Measurements from ENCODE around the gene NLRP11. TPM values are rescaled to one million over a fixed set of nuclear protein-coding genes. Genes with fewer than 3 reads are reported as not detected.

Gene NLRP11
- total RNA-seq: not detected

GRCh38 chr19:55831846-55832245 is at the start of gene NLRP11:
NLRP11 (minus strand) TSS chr19:55831999; CDS start chr19:55818174, 13,825 bp downstream.
- no peaks in the 10 kb centered on the region for H3K4me1 Mint-ChIP-seq
- DNase-seq: no peak
- H3K27me3 Mint-ChIP-seq: no peaks in the 10 kb centered on the region
- POLR2A ChIA-PET: no interaction called here
- H3K4me3 Mint-ChIP-seq: no peak within 1 kb of the TSS
- peaks cover 1% of the 10 kb centered on the region for H3K9me3 Mint-ChIP-seq
- no peaks in the 10 kb centered on the region for H3K36me3 Mint-ChIP-seq
- ATAC-seq (ENCODE audit: low read depth): no peak
- no peak within 1 kb of the TSS for H3K27ac Mint-ChIP-seq

DNA sequence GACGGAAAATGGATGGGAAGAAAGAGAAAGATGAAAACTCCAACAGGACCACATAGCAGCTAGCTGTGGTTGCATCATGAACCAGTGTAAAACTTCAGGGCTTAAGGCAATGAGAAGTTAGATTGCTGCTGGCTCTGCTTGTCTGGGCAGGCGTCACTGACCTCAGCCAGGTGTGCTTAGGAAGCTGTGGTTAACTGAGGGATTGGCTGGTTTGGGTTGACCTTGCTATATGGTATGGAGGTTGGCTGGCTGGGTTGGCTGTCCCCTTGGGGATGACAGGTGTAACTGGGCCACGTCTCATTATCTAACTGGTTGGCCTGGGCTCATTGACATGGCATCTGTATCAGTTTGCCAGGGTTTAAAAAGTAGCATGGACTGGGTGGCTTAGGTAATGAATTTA is 45.4 kb upstream of the NLRP11 start:
- Mint-ChIP-seq H3K27me3 (no peaks in the 10 kb centered on the region), H3K4me1 (no peaks in the 10 kb centered on the region), H3K9me3 (peaks cover 6% of the 10 kb centered on the region), H3K36me3 (no peaks in the 10 kb centered on the region), H3K4me3 (no peak overlapping the region), H3K27ac (no peak overlapping the region)
- ATAC-seq (ENCODE audit: low read depth): no peak
- POLR2A ChIA-PET: no interaction called here
- DNase-seq: no peak

DNA sequence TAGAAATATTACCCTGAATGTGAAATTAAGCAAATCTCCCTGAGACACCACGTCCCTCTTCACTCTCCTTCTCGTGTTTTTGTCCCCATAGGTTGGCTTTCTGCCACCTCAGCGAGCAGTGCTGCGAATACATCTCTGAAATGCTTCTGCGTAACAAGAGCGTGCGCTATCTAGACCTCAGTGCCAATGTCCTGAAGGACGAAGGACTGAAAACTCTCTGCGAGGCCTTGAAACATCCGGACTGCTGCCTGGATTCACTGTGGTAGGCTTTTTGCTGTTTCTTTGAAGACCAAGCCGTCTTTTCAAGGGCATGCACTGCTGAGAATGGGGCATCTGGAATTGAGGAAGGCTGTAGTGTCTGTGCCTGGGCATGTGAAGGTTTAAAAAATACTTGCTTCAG is 38.9 kb upstream of the NLRP11 start:
- Mint-ChIP-seq H3K9me3 (peaks cover 14% of the 10 kb centered on the region), H3K27me3 (peaks cover 2% of the 10 kb centered on the region), H3K4me1 (no peaks in the 10 kb centered on the region), H3K27ac (no peak overlapping the region), H3K4me3 (no peak overlapping the region), H3K36me3 (no peaks in the 10 kb centered on the region)
- POLR2A ChIA-PET: no interaction called here
- no peak for DNase-seq
- ATAC-seq (ENCODE audit: low read depth): no peak

- H3K9me3 Mint-ChIP-seq: peaks cover 25% of the 10 kb centered on the region
- H3K27me3 Mint-ChIP-seq: peaks cover 2% of the 10 kb centered on the region
- DNase-seq: no peak
- ATAC-seq (ENCODE audit: low read depth): no peak
- no peak overlapping the region for H3K27ac Mint-ChIP-seq
- POLR2A ChIA-PET: no interaction called here
- no peak overlapping the region for H3K4me3 Mint-ChIP-seq
- H3K36me3 Mint-ChIP-seq: no peaks in the 10 kb centered on the region
- no peaks in the 10 kb centered on the region for H3K4me1 Mint-ChIP-seq
Observed at GRCh38 chr19:55867101-55867500, 35.3 kb upstream of the NLRP11 start.

GRCh38 chr19:55866521-55866920 is 34.7 kb upstream of the NLRP11 start:
- no peak overlapping the region for H3K4me3 Mint-ChIP-seq
- H3K9me3 Mint-ChIP-seq: peaks cover 25% of the 10 kb centered on the region
- POLR2A ChIA-PET: no interaction called here
- DNase-seq (no peak), ATAC-seq (ENCODE audit: low read depth) (no peak)
- no peaks in the 10 kb centered on the region for H3K36me3 Mint-ChIP-seq
- H3K27me3 Mint-ChIP-seq: peaks cover 2% of the 10 kb centered on the region
- no peaks in the 10 kb centered on the region for H3K4me1 Mint-ChIP-seq
- H3K27ac Mint-ChIP-seq: no peak overlapping the region

GRCh38 chr19:55858969-55859368 is 27.2 kb upstream of the NLRP11 start:
- Mint-ChIP-seq H3K9me3 (peaks cover 6% of the 10 kb centered on the region), H3K4me1 (no peaks in the 10 kb centered on the region), H3K27ac (no peak overlapping the region), H3K4me3 (no peak overlapping the region), H3K36me3 (no peaks in the 10 kb centered on the region), H3K27me3 (no peaks in the 10 kb centered on the region)
- DNase-seq (no peak), ATAC-seq (ENCODE audit: low read depth) (no peak)
- POLR2A ChIA-PET: no interaction called here

DNA sequence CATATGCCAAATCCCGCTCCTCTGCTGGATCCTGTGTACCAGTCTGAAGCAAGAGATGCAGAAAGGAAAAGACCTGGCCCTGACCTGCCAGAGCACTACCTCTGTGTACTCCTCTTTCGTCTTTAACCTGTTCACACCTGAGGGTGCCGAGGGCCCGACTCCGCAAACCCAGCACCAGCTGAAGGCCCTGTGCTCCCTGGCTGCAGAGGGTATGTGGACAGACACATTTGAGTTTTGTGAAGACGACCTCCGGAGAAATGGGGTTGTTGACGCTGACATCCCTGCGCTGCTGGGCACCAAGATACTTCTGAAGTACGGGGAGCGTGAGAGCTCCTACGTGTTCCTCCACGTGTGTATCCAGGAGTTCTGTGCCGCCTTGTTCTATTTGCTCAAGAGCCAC is 26.6 kb upstream of the NLRP11 start:
- Mint-ChIP-seq H3K4me1 (no peaks in the 10 kb centered on the region), H3K9me3 (peaks cover 8% of the 10 kb centered on the region), H3K27me3 (no peaks in the 10 kb centered on the region), H3K27ac (no peak overlapping the region), H3K36me3 (no peaks in the 10 kb centered on the region), H3K4me3 (no peak overlapping the region)
- DNase-seq (no peak), ATAC-seq (ENCODE audit: low read depth) (no peak)
- POLR2A ChIA-PET: no interaction called here

- H3K9me3 Mint-ChIP-seq: peaks cover 7% of the 10 kb centered on the region
- ATAC-seq (ENCODE audit: low read depth): no peak
- POLR2A ChIA-PET: no interaction called here
Observed at GRCh38 chr19:55857974-55858373, 26.2 kb upstream of the NLRP11 start.

DNA sequence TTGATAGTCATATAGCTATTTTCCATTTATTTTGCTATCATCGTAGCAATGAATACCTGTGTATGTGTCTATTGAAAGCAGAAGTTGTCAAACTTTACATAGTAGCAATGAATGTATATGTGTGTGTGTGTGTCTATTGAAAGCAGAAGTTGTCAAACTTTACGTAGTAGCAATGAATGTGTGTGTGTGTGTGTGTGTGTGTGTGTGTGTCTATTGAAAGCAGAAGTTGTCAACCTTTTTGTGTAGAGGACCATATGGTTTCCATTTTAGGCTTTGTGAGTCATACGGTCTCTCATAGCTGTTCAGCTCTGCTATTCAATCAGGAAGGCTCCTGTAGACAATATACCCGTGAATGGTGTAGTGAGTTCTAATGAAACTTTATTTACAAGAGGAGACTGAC is 25.4 kb upstream of the NLRP11 start:
- H3K4me1 Mint-ChIP-seq: no peaks in the 10 kb centered on the region
- H3K9me3 Mint-ChIP-seq: peaks cover 9% of the 10 kb centered on the region
- no peaks in the 10 kb centered on the region for H3K36me3 Mint-ChIP-seq
- H3K4me3 Mint-ChIP-seq: no peak overlapping the region
- no peaks in the 10 kb centered on the region for H3K27me3 Mint-ChIP-seq
- DNase-seq: no peak
- no peak for ATAC-seq (ENCODE audit: low read depth)
- H3K27ac Mint-ChIP-seq: no peak overlapping the region
- POLR2A ChIA-PET: no interaction called here

More at GRCh38 chr19:55857974-55858373, 26.2 kb upstream of the NLRP11 start:
- Mint-ChIP-seq H3K4me1 (no peaks in the 10 kb centered on the region), H3K27ac (no peak overlapping the region), H3K36me3 (no peaks in the 10 kb centered on the region), H3K4me3 (no peak overlapping the region), H3K27me3 (no peaks in the 10 kb centered on the region)
- DNase-seq: no peak

- Mint-ChIP-seq H3K27ac (no peak overlapping the region), H3K4me1 (no peaks in the 10 kb centered on the region), H3K9me3 (peaks cover 13% of the 10 kb centered on the region), H3K27me3 (no peaks in the 10 kb centered on the region), H3K4me3 (no peak overlapping the region), H3K36me3 (no peaks in the 10 kb centered on the region)
- POLR2A ChIA-PET: no interaction called here
- no peak for ATAC-seq (ENCODE audit: low read depth)
- DNase-seq: no peak
Observed at GRCh38 chr19:55855160-55855559, 23.4 kb upstream of the NLRP11 start.

- peaks cover 2% of the 10 kb centered on the region for H3K9me3 Mint-ChIP-seq
- DNase-seq: no peak
Observed at GRCh38 chr19:55838906-55839305, 7.1 kb upstream of the NLRP11 start.

DNA sequence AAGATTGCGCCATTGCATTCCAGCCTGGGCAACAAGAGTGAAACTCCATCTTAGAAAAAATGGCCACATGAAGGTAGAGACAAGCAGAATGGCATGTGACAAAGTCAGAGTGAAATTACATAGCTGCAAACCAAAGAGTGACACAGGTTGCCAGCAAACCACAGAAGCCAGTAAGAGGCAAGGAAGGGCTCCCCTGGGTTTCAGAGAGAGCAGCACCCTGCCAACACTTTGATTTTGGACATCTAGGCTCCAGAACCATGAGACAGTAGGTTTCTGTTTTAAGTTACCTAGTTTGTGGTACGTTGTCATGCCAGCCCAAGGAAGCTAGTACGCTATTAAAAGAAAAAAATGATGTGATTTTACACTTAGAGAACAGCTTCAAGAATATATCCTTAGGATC is 6.5 kb upstream of the NLRP11 start:
- Mint-ChIP-seq H3K9me3 (no peaks in the 10 kb centered on the region), H3K36me3 (no peaks in the 10 kb centered on the region), H3K27me3 (no peaks in the 10 kb centered on the region), H3K4me3 (no peak overlapping the region), H3K27ac (no peak overlapping the region), H3K4me1 (no peaks in the 10 kb centered on the region)
- DNase-seq (no peak), ATAC-seq (ENCODE audit: low read depth) (no peak)
- POLR2A ChIA-PET: no interaction called here

More at GRCh38 chr19:55838906-55839305, 7.1 kb upstream of the NLRP11 start:
- Mint-ChIP-seq H3K36me3 (no peaks in the 10 kb centered on the region), H3K27me3 (no peaks in the 10 kb centered on the region), H3K27ac (no peak overlapping the region), H3K4me1 (no peaks in the 10 kb centered on the region), H3K4me3 (no peak overlapping the region)
- ATAC-seq (ENCODE audit: low read depth): no peak
- POLR2A ChIA-PET: no interaction called here

DNA sequence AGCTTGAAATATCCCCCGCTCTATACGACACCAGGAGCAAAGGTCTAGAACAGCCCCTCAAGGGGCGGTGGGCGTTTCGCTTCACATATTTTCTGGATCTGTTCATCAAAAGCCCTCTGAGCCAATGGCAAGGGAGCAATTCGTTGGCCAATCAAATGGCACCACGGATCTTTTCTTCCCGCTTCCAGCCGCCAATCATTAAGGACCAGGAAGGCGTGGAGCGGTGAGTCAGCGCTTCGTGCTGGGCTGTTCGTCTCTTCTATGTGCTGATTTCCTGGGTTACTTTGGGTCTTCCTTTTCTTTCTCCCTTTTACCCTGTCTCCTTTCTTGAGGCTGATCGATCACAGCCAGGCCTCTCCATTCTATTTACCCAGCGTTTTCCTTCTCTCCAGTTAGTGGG is 4.5 kb upstream of the NLRP11 start, which contains the start of gene NLRP4:
NLRP4 (plus strand) TSS at position 201 of the 400 bp plus-strand sequence. CDS start 15,541 bp downstream, outside the sequence.
- POLR2A ChIA-PET: no interaction called here
- ATAC-seq (ENCODE audit: low read depth) (no peak), DNase-seq (no peak)
- Mint-ChIP-seq H3K36me3 (no peaks in the 10 kb centered on the region), H3K4me1 (no peaks in the 10 kb centered on the region), H3K27ac (no peak within 1 kb of the TSS), H3K4me3 (no peak within 1 kb of the TSS), H3K9me3 (no peaks in the 10 kb centered on the region), H3K27me3 (no peaks in the 10 kb centered on the region)

DNA sequence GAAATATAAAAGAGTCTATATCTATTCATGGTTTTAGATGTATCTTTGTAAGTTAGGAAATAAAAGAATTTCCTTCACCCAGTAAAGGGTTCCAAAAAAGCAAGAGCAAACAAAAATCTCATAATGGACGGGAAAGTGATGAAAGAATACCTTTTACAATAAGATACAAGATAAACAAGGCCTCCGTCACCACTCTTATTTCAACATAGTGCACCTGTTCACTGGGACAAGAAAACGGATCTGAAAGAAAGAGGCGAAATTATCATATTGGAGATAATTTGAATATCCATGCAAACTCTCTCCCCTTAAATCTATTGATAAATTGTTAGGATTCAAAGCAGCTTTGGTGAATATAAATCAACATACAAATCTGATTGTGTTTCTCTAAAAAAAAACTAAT is 877 bp upstream of the NLRP11 start:
- H3K27ac Mint-ChIP-seq: no peak overlapping the region
- DNase-seq: no peak
- no peaks in the 10 kb centered on the region for H3K4me1 Mint-ChIP-seq
- H3K9me3 Mint-ChIP-seq: peaks cover 1% of the 10 kb centered on the region
- no peaks in the 10 kb centered on the region for H3K36me3 Mint-ChIP-seq
- ATAC-seq (ENCODE audit: low read depth): no peak
- POLR2A ChIA-PET: no interaction called here
- no peaks in the 10 kb centered on the region for H3K27me3 Mint-ChIP-seq
- H3K4me3 Mint-ChIP-seq: no peak overlapping the region

DNA sequence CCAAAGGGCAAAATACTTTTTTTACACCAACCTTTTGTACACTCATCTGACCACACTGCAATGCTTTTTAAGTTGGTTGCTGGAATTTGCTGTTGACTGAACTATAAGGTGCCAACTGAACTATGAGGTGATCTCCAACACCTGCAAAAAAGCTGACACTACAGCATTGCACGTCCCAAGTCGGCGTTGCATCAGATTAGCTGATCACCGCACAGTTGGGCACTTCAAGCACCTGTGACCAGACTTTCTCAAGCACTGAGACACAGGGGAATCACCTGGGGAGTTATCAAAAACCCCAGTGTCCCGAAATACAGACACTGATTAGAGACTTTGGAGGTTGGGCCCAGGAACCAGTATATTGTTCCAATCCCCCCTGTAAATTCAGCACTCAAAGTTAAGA is 1.1 kb downstream of the NLRP11 start:
- Mint-ChIP-seq H3K4me1 (no peaks in the 10 kb centered on the region), H3K27ac (no peak overlapping the region), H3K27me3 (no peaks in the 10 kb centered on the region), H3K9me3 (peaks cover 1% of the 10 kb centered on the region), H3K36me3 (no peaks in the 10 kb centered on the region), H3K4me3 (no peak overlapping the region)
- no peak for DNase-seq
- POLR2A ChIA-PET: no interaction called here
- ATAC-seq (ENCODE audit: low read depth): no peak

All from activated naive CD8-positive, alpha-beta T cell treated with anti-CD3 and anti-CD28 coated beads, Interleukin-2, amount 10 ng/mL, durations not matched to agents 7 days and 5 days (primary cell).